T-helper 17 cell (primary cell): ENCODE measurements around the gene ARFRP1. TPM values are rescaled to one million over a fixed set of nuclear protein-coding genes. Genes with fewer than 3 reads are reported as not detected.

Source experiments
- ATAC-seq: fragments of 150-1000 bp; cut with Tn5 transposase; 2 replicates; pipeline ENCODE4 v1.10.0; 2021; ENCODE audit warnings: mild to moderate bottlenecking, moderate library complexity
- DNase-seq, 3 donors: peaks; one replicate each; pipeline versions ENCODE4 v3.0.0 to v3.0.0-alpha.2; 2020 to 2021
- H3K9me3 ChIP-seq: one replicate; pipeline ENCODE4 v1.7.0; 2013; ENCODE audit warnings: low read length, mild to moderate bottlenecking; ENCODE audit not compliant: control insufficient read depth, poor library complexity, severe bottlenecking
- H3K27ac Mint-ChIP-seq: one replicate; pipeline ENCODE4 v1.8.0; 2022; ENCODE audit warnings: mild to moderate bottlenecking, moderate library complexity, mixed read lengths
- H3K27me3 Mint-ChIP-seq: one replicate; pipeline ENCODE4 v1.8.0; 2022; ENCODE audit warnings: mixed read lengths
- H3K36me3 Mint-ChIP-seq: one replicate; pipeline ENCODE4 v1.8.0; 2022; ENCODE audit warnings: low read depth, mixed read lengths
- H3K4me1 Mint-ChIP-seq: one replicate; pipeline ENCODE4 v1.8.0; 2022; ENCODE audit warnings: mild to moderate bottlenecking, mixed read lengths
- H3K4me3 Mint-ChIP-seq: one replicate; pipeline ENCODE4 v1.8.0; 2022; ENCODE audit warnings: mild to moderate bottlenecking, moderate library complexity, mixed read lengths
- total RNA-seq, 4 donors: library from RNA in 2 of 4; stranded (reverse) in 2 of 4; gene quantifications; one replicate each; pipeline ENCODE4 v1.2.3 and lab custom pipeline; 2022 to 2026

The ARFRP1 gene
- total RNA-seq, 2 donors from 2014 or later = 44.0 to 53.2 TPM

- no peaks in the 10 kb centered on the region for H3K9me3 ChIP-seq
- no peak for ATAC-seq
- DNase-seq = no peak
- Mint-ChIP-seq H3K4me1 (peaks cover 5% of the 10 kb centered on the region), H3K27me3 (no peaks in the 10 kb centered on the region), H3K36me3 (no peaks in the 10 kb centered on the region), H3K4me3 (no peak overlapping the region), H3K27ac (peak overlapping the region; percentile 85)
Observed at GRCh38 chr20:63691711-63692435, 15.9 kb downstream of the ARFRP1 start.

DNA sequence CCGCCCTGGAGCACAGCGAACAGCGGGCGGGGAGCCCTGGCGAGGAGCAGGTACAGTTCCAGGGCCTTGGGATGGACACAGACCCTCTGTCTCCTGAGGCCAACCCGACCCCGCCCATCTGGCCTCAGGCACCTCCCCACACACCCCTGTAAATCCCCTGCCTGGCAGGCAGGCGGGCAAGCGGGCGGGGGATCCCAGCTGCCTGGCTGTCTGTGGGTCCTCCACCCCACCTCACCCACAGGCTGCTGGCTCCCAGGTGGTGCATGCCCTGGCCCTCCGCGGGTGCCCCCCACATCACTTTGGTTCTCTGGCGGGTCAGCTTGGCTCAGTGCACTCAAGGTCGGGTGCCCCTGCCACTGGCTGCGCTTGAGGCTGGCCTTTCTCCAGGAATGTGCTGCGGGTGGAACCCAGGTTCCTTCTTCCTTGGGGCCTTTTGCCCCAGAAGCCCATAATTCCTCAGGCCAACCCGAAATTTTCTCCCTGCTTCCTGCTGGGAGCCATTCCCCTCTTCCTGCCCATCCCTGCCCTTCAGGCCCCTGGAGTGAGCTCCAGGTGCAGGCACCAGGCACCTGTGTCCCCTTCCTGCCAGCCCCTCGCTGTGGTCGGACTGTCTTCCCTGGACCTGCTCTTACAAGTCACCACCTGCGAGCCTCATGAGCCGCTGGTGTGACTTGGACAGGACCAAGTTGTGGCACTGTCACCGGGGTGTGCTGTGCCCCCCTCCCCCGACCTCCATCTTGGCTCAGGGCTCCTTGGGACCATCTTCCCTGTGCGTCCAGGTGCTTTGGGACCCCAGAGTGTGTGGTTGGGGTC, 16.7 kb downstream of the ARFRP1 start:
- no peaks in the 10 kb centered on the region for H3K9me3 ChIP-seq
- Mint-ChIP-seq H3K36me3 (no peaks in the 10 kb centered on the region), H3K4me1 (peaks cover 3% of the 10 kb centered on the region), H3K27me3 (no peaks in the 10 kb centered on the region), H3K27ac (peak overlapping the region; percentile 85), H3K4me3 (peak overlapping the region; percentile 36)
- ATAC-seq = peak; percentile 21
- DNase-seq = no peak

GRCh38 chr20:63690003-63690897, 17.5 kb downstream of the ARFRP1 start:
- ATAC-seq = no peak
- H3K9me3 ChIP-seq = no peaks in the 10 kb centered on the region
- H3K36me3 Mint-ChIP-seq = no peaks in the 10 kb centered on the region
- no peak for DNase-seq
- no peak overlapping the region for H3K27ac Mint-ChIP-seq
- H3K4me3 Mint-ChIP-seq = no peak overlapping the region
- H3K27me3 Mint-ChIP-seq = no peaks in the 10 kb centered on the region
- peaks cover 2% of the 10 kb centered on the region for H3K4me1 Mint-ChIP-seq

GRCh38 chr20:63689046-63690002, 18.5 kb downstream of the ARFRP1 start:
- Mint-ChIP-seq H3K4me1 (peaks cover 2% of the 10 kb centered on the region), H3K36me3 (no peaks in the 10 kb centered on the region), H3K27ac (no peak overlapping the region), H3K27me3 (no peaks in the 10 kb centered on the region), H3K4me3 (no peak overlapping the region)
- ATAC-seq (no peak), DNase-seq (no peak)
- no peaks in the 10 kb centered on the region for H3K9me3 ChIP-seq

GRCh38 chr20:63688228-63689045, 19.3 kb downstream of the ARFRP1 start:
- H3K4me1 Mint-ChIP-seq = peaks cover 2% of the 10 kb centered on the region
- ATAC-seq = no peak
- H3K9me3 ChIP-seq = no peaks in the 10 kb centered on the region
- H3K27ac Mint-ChIP-seq = no peak overlapping the region
- H3K36me3 Mint-ChIP-seq = no peaks in the 10 kb centered on the region
- DNase-seq = no peak
- peak overlapping the region; percentile 59 for H3K4me3 Mint-ChIP-seq
- H3K27me3 Mint-ChIP-seq = no peaks in the 10 kb centered on the region

DNA sequence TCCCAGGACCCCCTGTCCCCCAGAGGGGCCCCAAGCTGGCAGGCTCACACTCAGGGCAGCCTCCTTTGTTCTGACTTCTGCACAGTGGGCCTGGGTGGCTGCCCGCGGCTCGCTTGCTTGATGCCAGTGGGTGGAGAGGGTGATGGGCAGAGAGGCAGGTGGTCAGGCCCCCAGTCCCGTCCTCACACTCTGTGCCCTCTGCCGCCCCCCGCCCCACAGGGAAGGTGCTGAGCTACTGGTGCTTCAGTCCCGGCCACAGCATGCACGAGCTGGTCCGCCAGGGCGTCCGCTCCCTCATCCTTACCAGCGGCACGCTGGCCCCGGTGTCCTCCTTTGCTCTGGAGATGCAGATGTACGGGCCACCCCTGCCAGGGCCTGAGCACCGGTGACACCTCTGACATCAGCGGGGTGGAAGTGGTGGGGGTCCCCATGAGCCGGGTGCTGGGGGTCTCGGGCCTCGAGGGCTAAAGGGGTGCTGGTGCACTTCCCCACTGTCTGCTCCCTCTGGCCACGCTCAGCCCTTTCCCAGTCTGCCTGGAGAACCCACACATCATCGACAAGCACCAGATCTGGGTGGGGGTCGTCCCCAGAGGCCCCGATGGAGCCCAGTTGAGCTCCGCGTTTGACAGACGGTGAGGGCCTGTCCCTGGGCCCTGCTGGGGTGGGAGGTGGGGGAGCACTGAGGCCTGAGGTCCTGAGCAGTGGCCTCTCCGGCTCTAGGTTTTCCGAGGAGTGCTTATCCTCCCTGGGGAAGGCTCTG, 20.2 kb downstream of the ARFRP1 start:
- Mint-ChIP-seq H3K4me3 (peak overlapping the region; percentile 36), H3K27ac (no peak overlapping the region), H3K4me1 (peaks cover 2% of the 10 kb centered on the region)

GRCh38 chr20:63686492-63687321, 21.1 kb downstream of the ARFRP1 start:
- H3K36me3 Mint-ChIP-seq = no peaks in the 10 kb centered on the region
- ATAC-seq (peak; percentile 57), DNase-seq (no peak)
- no peaks in the 10 kb centered on the region for H3K9me3 ChIP-seq
- no peaks in the 10 kb centered on the region for H3K27me3 Mint-ChIP-seq
- peak overlapping the region; percentile 36 for H3K4me3 Mint-ChIP-seq
- peaks cover 2% of the 10 kb centered on the region for H3K4me1 Mint-ChIP-seq
- peak overlapping the region; percentile 34 for H3K27ac Mint-ChIP-seq

More for the DNA sequence above, 20.2 kb downstream of the ARFRP1 start:
- no peak for ATAC-seq
- Mint-ChIP-seq H3K36me3 (no peaks in the 10 kb centered on the region), H3K27me3 (no peaks in the 10 kb centered on the region)
- no peaks in the 10 kb centered on the region for H3K9me3 ChIP-seq
- no peak for DNase-seq

DNA sequence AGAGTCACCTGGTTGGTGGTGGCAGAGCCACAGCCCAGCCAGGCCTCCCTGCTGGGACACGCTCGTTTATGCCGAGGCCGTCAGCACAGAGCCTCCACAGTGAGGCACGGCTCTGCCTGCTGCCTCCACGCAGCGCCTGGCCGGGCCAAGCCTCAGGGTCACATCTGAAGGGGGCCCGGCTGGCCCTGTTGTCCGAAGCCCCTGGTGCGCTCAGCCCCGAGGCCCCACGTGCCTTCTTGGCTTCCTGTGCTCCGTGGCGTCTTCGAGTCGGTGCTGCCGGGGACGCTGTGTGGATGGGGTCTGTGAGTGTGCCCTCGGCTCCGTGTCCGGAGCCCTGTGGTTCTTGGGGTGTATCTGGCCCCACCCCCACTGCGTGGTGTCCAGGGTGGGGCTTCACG, 21.7 kb downstream of the ARFRP1 start:
- no peaks in the 10 kb centered on the region for H3K27me3 Mint-ChIP-seq
- H3K4me1 Mint-ChIP-seq = peaks cover 2% of the 10 kb centered on the region
- no peak overlapping the region for H3K4me3 Mint-ChIP-seq
- no peak for ATAC-seq
- no peaks in the 10 kb centered on the region for H3K36me3 Mint-ChIP-seq
- H3K9me3 ChIP-seq = no peaks in the 10 kb centered on the region
- DNase-seq = no peak
- peak overlapping the region; percentile 34 for H3K27ac Mint-ChIP-seq

DNA sequence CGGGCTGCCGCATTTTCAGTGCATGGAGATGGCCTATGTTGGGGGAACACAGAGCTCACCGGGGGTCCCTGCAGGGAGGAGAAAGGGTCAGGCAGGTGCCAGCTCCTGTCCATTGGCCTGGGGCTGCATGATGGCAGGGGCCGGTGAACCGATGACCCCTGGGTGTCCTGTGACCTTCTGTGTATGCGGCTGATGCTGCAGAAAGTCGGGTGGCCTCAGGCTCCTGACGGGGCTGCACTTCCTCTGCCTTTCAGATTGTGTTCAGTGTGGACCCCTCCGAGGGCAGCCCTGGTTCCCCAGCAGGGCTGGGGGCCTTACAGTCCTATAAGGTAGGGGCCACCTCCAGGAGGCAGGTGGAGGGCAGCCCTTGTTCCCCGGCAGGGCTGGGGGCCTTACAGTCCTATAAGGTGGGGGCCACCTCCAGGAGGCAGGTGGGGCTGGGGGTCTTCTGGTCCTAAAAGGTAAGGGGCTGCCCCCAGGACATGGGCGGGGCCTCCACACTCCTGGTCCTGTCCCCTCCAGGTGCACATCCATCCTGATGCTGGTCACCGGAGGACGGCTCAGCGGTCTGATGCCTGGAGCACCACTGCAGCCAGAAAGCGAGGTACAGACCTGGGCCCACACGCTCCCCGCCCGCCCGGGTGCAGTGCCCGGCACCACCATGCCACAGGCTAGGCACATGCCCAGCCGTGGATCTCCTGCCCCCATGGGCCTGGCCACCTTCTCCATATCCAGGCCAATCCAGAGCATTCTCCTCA, 22.3 kb downstream of the ARFRP1 start:
- ATAC-seq = no peak
- Mint-ChIP-seq H3K27ac (no peak overlapping the region), H3K4me1 (peaks cover 2% of the 10 kb centered on the region)

More for the DNA sequence above, 22.3 kb downstream of the ARFRP1 start:
- Mint-ChIP-seq H3K4me3 (no peak overlapping the region), H3K36me3 (no peaks in the 10 kb centered on the region), H3K27me3 (no peaks in the 10 kb centered on the region)
- H3K9me3 ChIP-seq = no peaks in the 10 kb centered on the region
- no peak for DNase-seq
